BE2C (cell line): ENCODE data around the gene LRRC74B.
"Not testable (repeated sequence)": the region's sequence is repeated elsewhere in the genome, so short reads cannot be mapped to it uniquely, and the experiment has no call there.

ENCODE experiments used
- DNase-seq: peaks from one replicate; pipeline ENCODE4 v3.0.0-alpha.2; 2020
- H3K27me3 ChIP-seq: fragments of 250-450 bp; sonication (Bioruptor Pico); 2 replicates; pipeline ENCODE4 v1.5.1; 2020; ENCODE audit warnings: mild to moderate bottlenecking
- H3K36me3 ChIP-seq: fragments of 250-450 bp; sonication (Bioruptor Pico); 2 replicates; pipeline ENCODE4 v1.5.1; 2020; ENCODE audit warnings: mild to moderate bottlenecking
- H3K4me1 ChIP-seq: fragments of 250-450 bp; sonication (Bioruptor Pico); 2 replicates; pipeline ENCODE4 v1.5.1; 2020
- H3K4me3 ChIP-seq: 2 replicates; pipeline ENCODE4 v1.5.1; 2011; ENCODE audit warnings: low read depth, low read length
- H3K9me3 ChIP-seq: fragments of 250-450 bp; sonication (Bioruptor Pico); 2 replicates; pipeline ENCODE4 v1.5.1; 2020
- CTCF ChIP-seq: IDR thresholded peaks from 2 replicates; pipeline ENCODE4 v1.5.1; 2012; ENCODE audit warnings: mild to moderate bottlenecking, low read depth, low read length

Gene LRRC74B

GRCh38 chr22:20999350-21000206, 46.2 kb upstream of the LRRC74B start:
- no peak for TF ChIP-seq CTCF
- no peaks in the 10 kb centered on the region for H3K27me3 ChIP-seq
- peaks cover 5% of the 10 kb centered on the region; the same call in 1 of the 2 replicates for H3K4me1 ChIP-seq
- peaks cover 42% of the 10 kb centered on the region for H3K36me3 ChIP-seq
- H3K9me3 ChIP-seq = no peaks in the 10 kb centered on the region
- no peak overlapping the region; the same call in 1 of the 2 replicates for H3K4me3 ChIP-seq
- no peak for DNase-seq

DNA sequence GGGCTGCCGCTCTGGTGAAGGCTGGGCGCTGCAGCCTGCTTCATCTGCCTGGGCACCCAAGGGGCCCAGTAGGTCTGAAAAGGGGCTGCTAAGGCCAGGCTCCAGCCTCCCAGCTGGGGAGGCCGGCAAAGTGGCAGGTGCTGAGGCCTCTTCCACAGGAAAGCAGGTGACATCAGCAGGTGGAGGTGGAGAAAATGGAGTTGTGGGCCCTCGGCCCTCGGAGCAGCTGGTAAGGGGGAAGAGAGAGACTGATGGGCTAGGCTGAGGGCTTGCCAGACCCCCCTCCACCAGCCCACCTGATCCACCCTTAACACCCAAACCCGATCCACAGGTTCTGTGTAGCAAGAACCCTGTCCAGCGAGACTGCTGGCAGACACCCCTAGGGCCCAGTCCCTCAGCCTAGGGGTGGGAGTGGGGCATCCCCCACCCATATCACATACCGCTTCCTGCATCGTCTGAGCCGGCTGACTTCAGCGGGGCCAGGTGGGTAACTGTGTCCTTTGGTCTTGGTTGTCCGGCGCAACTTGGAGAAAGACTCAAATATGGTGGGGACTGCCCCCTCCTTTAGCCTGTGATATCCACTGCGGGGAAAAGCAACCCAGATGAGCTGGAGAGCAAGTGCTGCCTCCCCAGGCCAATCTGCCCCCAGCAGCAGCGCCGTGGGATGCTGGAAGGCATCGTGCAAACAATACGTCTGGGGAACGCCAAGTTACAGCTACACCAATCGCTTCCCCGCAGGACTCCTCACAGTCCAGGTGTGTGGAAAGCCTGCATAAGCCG, 45.3 kb upstream of the LRRC74B start:
- H3K9me3 ChIP-seq = no peaks in the 10 kb centered on the region
- TF ChIP-seq CTCF = no peak
- peaks cover 5% of the 10 kb centered on the region; the same call in 1 of the 2 replicates for H3K4me1 ChIP-seq
- no peaks in the 10 kb centered on the region for H3K27me3 ChIP-seq
- no peak for DNase-seq
- H3K4me3 ChIP-seq = peak overlapping the region; percentile 94
- H3K36me3 ChIP-seq = peaks cover 47% of the 10 kb centered on the region

GRCh38 chr22:21000987-21001600, 44.7 kb upstream of the LRRC74B start:
- Histone ChIP-seq H3K36me3 (peaks cover 49% of the 10 kb centered on the region), H3K9me3 (no peaks in the 10 kb centered on the region), H3K27me3 (no peaks in the 10 kb centered on the region), H3K4me3 (peak overlapping the region; percentile 94), H3K4me1 (peaks cover 5% of the 10 kb centered on the region; the same call in 1 of the 2 replicates)
- DNase-seq = no peak
- no peak for TF ChIP-seq CTCF

GRCh38 chr22:21001601-21002325, 44.0 kb upstream of the LRRC74B start, which contains the start of gene THAP7:
Gene THAP7, minus strand, starts transcription at chr22:21002118. Its CDS starts 207 bp downstream, at chr22:21001911.
- Histone ChIP-seq H3K4me1 (peaks cover 5% of the 10 kb centered on the region; the same call in 1 of the 2 replicates), H3K36me3 (peaks cover 45% of the 10 kb centered on the region), H3K4me3 (peak within 1 kb of the TSS; percentile 94), H3K27me3 (no peaks in the 10 kb centered on the region), H3K9me3 (no peaks in the 10 kb centered on the region)
- peak; percentile 99 for DNase-seq
- no peak for TF ChIP-seq CTCF

- DNase-seq = no peak
- H3K9me3 ChIP-seq = no peaks in the 10 kb centered on the region
- H3K4me3 ChIP-seq = peak overlapping the region; percentile 94
- peaks cover 5% of the 10 kb centered on the region; the same call in 1 of the 2 replicates for H3K4me1 ChIP-seq
- no peak for TF ChIP-seq CTCF
- H3K27me3 ChIP-seq = no peaks in the 10 kb centered on the region
- peaks cover 47% of the 10 kb centered on the region for H3K36me3 ChIP-seq
These were observed 42.0 kb upstream of the LRRC74B start for GRCh38 chr22:21003782-21004181.

DNA sequence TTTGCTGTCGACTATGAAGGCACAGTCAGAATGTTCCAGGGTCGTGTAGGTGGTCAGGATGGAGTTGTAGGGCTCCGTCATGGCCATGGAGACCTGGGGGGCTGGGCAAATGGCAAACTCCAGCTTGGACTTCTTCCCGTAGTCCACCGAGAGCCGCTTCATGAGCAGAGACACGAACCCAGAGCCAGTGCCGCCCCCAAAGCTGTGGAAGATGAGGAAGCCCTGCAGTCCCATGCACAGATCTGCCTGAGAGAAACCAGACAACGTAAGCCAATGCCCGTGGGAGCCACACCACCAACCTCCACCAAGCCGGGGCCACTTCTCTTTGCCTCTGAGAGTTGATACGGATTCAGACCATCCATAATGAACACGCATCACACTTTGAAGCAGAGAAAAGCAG, 36.5 kb upstream of the LRRC74B start:
- H3K27me3 ChIP-seq, H3K9me3 ChIP-seq, H3K4me3 ChIP-seq, H3K4me1 ChIP-seq, DNase-seq: not testable (repeated sequence)
- peaks cover 35% of the 10 kb centered on the region for H3K36me3 ChIP-seq
